GM19023 (cell line): ENCODE data around the gene CPXM2.

Source experiments
- ATAC-seq: cut with Tn5 transposase; IDR thresholded peaks from one replicate; pipeline ENCODE4 v1.9.1; 2021; ENCODE audit warnings: mild to moderate bottlenecking, moderate library complexity; ENCODE audit not compliant: unreplicated experiment

The CPXM2 gene

GRCh38 chr10:123878666-123879303, 12.8 kb downstream of the CPXM2 start:
- no peak for ATAC-seq

- no peak for ATAC-seq
These were observed 21.3 kb downstream of the CPXM2 start for GRCh38 chr10:123870260-123870659.

- ATAC-seq, result no peak
These were observed 22.6 kb downstream of the CPXM2 start for GRCh38 chr10:123869020-123869414.

- no peak for ATAC-seq
These were observed 23.3 kb downstream of the CPXM2 start for GRCh38 chr10:123868038-123869019.

DNA sequence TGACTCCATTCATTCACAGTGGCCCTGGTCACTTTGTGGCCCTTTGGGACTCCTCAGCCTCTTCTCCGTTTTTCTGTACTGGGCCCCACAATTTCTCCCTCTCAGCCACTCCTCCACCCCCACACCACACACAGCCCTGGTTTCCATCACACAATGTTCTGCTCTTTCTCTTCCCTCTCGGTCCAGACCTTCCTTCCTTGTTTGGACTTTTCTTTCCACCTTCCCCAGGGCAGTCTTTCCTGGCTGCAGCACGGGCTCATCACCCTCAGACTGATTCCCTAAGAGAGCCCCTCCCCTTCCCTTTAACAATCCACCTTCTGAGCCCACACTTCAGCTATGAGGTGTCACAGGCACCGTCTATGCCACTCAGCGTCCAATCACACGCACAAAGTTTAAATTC, 25.7 kb downstream of the CPXM2 start:
- no peak for ATAC-seq

DNA sequence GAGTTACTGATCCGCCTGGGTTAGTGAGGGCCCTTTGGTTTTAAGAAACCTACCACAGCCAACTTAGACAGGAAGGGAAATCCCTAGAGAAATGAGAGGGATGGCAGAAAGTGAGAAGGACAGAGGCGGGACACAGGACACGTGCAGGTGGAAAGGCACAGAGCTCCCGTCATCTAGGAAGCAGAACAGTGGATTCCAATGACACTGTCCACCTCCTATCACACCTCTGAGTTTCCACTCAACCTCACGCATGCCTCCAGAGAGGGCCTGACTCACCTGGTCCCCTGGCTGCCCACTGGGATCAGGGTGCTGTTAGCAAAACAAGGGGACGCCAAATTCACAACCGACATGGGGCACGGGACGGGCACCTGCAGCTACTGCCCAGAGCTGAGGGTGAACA, 26.3 kb downstream of the CPXM2 start:
- ATAC-seq, result no peak

DNA sequence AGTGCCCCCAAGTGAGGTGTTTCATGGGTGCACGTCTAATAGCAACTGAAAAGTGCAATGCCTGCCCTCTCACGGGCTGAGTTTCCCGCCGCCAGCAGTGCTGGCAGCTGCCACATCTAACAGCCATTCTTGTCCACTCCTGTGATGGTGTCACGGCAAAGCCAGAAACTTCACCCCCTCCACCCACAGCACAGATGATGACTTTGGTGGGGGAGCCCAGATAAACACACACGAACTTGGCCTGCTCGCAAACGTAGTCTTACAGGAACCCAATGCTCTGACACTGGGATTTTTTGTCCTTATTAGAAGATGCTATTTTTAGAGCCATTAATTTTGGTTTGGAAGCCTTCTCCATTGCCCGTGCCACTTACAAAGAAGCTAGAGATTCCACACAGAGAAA, 26.7 kb downstream of the CPXM2 start:
- no peak for ATAC-seq

GRCh38 chr10:123863721-123864482, 27.7 kb downstream of the CPXM2 start:
- no peak for ATAC-seq

DNA sequence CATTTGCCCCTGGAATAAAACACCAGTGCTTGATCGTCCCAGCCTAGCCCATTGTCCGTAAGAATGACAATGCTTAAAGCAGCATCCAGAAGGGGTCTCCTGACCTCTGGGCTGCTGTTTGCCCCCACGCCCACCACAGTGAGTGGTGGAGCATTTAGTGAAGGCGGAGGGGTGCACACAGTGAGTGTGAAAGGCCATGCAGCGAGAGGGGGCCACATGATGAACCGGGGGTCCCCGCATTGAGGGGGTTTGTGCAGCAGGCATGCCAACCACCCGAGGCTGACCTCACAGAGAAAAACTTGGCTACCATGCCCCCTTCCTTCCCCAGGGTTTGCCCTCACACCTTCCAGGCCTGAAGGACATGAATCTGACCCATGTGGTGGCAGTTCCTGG, 28.4 kb downstream of the CPXM2 start:
- no peak for ATAC-seq

GRCh38 chr10:123862421-123863182, 29.0 kb downstream of the CPXM2 start:
- no peak for ATAC-seq

DNA sequence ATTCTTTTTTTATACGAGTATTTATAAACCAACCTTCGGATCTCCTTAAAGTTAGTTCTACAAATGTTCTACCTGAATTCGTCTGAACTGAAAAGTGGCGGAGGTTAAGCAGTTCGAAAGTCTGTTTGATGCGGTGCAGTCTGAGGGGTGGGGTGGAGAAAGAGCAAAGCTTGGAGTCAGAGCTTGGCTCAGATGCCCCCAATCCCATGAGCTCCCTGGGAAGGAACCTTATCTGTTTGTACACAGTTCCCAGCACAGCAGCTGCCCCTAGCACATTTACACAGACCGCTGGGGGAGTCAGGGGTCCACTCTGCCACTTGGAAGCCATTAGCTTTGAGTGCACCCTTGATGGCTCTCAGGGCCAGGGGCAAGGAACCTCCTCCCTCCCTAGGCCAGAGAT, 30.8 kb downstream of the CPXM2 start:
- ATAC-seq, result no peak

DNA sequence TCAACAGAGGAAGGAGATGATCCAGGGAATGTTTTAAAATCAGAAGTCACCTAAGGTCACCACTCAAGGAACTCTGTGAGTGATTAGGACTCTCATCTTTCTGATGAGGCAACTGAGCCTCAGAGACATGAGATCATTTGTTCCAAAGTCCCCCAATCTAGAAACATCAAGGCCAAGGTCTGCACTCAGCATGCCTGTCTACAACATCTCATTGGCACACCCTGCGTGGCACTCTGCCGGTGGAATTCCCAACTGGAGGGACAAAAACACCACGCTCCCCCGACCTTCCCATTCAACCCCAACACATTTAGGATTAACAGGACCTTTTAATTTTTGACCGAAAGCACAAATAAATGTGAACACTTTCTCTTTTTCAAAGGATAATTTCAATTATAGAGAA, 31.4 kb downstream of the CPXM2 start:
- no peak for ATAC-seq

GRCh38 chr10:123859653-123860050, 32.0 kb downstream of the CPXM2 start:
- no peak for ATAC-seq

- no peak for ATAC-seq
These were observed 32.5 kb downstream of the CPXM2 start for GRCh38 chr10:123858907-123859652.

DNA sequence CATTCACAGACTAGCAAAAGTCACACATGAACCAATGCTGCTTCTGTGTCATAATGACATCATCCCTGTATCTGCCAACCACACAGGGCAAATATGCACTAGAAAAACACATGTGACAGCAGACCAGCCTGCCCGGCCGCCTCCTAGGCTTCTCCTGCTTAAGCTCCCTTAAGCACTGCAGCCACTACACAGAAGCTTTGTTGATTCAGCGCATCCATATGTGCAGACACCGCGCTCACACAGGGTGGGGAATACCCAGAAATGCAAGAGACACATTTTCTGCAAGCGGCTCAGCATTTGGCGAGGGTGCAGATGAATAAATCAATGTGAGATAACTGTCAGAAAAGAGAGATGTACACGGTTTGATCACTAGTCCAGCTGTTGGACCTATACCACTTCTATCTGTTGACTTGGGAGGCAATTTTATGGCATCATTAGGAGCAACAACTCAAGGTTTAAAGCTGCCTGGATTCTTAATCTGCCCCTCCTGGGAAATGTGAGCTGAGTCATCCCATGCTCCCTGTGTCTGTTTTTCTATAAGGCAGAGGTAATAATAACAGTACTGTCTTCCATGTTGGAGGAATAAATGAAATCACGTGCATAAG, 33.4 kb downstream of the CPXM2 start:
- ATAC-seq, result no peak

GRCh38 chr10:123857616-123858015, 34.0 kb downstream of the CPXM2 start:
- no peak for ATAC-seq

GRCh38 chr10:123855008-123855684, 36.5 kb downstream of the CPXM2 start:
- no peak for ATAC-seq

- ATAC-seq, result no peak
These were observed 37.1 kb downstream of the CPXM2 start for GRCh38 chr10:123854498-123854897.

DNA sequence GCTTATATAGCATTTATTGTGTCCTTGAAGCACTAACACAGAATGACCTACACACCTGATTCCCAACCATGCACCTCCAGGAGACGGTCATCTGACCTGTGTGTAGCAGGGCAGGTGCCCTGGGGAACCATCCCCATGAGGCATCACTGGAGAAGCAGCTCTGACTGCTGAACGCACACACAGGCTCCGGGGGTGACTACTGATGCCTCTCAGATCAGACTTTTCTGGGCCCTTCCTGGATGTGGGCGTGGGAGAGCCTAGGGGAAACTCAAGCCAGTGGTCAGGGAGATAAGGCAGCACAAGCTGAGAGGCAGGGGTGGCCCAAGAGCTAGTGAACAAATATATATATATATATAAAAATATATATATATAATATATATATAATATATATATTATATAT, 37.6 kb downstream of the CPXM2 start:
- ATAC-seq, result no peak
